Gastroesophageal sphincter (tissue), 4 donors: ENCODE measurements around the gene PAFAH1B1. TPM values are rescaled to one million over a fixed set of nuclear protein-coding genes. Genes with fewer than 3 reads are reported as not detected.
"Not testable (repeated sequence)": the region's sequence is repeated elsewhere in the genome, so short reads cannot be mapped to it uniquely, and the experiment has no call there.

Experiments
- ATAC-seq: fragments of 150-250 bp; one replicate; pipeline ENCODE4 v1.9.1; 2016; ENCODE audit warnings: mild to moderate bottlenecking, moderate library complexity
- H3K27ac ChIP-seq, 4 donors: fragments of 200-600 bp; sonication (generic) in 3 of 4; 1 replicate in 3 of 4; 2 replicates in 1 of 4; pipeline ENCODE4 v1.5.1; 2016 to 2019
- H3K27me3 ChIP-seq: fragments of 200-600 bp; sonication (generic); one replicate; pipeline ENCODE4 v1.5.1; 2019
- H3K36me3 ChIP-seq, 2 donors: fragments of 200-600 bp; sonication (generic); one replicate each; pipeline ENCODE4 v1.5.1; 2019; ENCODE audit warnings: control low read depth in 1 of 2
- H3K4me1 ChIP-seq, 3 donors: fragments of 200-600 bp; sonication (generic); 1 replicate in 2 of 3; 2 replicates in 1 of 3; pipeline ENCODE4 v1.5.1; 2016 to 2019; ENCODE audit warnings: control low read depth in 2 of 3
- H3K4me3 ChIP-seq, 2 donors: fragments of 200-600 bp; sonication (generic); one replicate each; pipeline ENCODE4 v1.5.1; 2019; ENCODE audit warnings: mild to moderate bottlenecking in 1 of 2, moderate library complexity in 1 of 2
- H3K9me3 ChIP-seq, 3 donors: fragments of 200-600 bp; sonication (generic); one replicate each; pipeline ENCODE4 v1.5.1; 2017 to 2019; ENCODE audit warnings: control low read depth in 2 of 3
- CTCF ChIP-seq, 4 experiments: fragments of 200-600 bp in 2 of 4; fragments of 450-650 bp in 2 of 4; sonication (generic) in 1 of 4; IDR thresholded peaks; one replicate each; pipeline ENCODE4 v1.5.1; 2017 to 2019; ENCODE audit warnings: antibody characterized with exemption in 4 of 4, mild to moderate bottlenecking in 2 of 4, moderate library complexity in 2 of 4
- EP300 ChIP-seq: sonication (generic); formaldehyde crosslinking; IDR thresholded peaks from one replicate; pipeline ENCODE4 v1.6.1; 2017; ENCODE audit warnings: antibody characterized with exemption, mild to moderate bottlenecking
- POLR2A ChIP-seq, 2 donors: fragments of 450-650 bp; IDR thresholded peaks; one replicate each; pipeline ENCODE4 v1.6.1; 2017; ENCODE audit warnings: antibody characterized with exemption in 2 of 2, mild to moderate bottlenecking in 2 of 2, moderate library complexity in 1 of 2
- POLR2AphosphoS5 ChIP-seq: sonication (generic); formaldehyde crosslinking; IDR thresholded peaks from one replicate; pipeline ENCODE4 v1.6.1; 2017; ENCODE audit warnings: antibody characterized with exemption
- WGBS, 2 donors: methylation state at CpG; one replicate each; pipeline ENCODE4 v1.1.5; 2018; ENCODE audit warnings: low coverage in 1 of 2; 5-methylcytosine and 5-hydroxymethylcytosine counted together
- total RNA-seq, 4 donors: library from RNA; depleted of rRNA; stranded (reverse); fragments of >200 nt; gene quantifications; one replicate each; pipeline ENCODE4 v1.1.0, GENCODE V29; 2016

PAFAH1B1 gene
- total RNA-seq, 4 donors from 2014 or later: 91.4 to 135 (median 115) TPM

GRCh38 chr17:2672026-2672425 is 78.6 kb downstream of the PAFAH1B1 start:
- H3K4me3 ChIP-seq: no peak overlapping the region
- H3K4me1 ChIP-seq: no peaks in the 10 kb centered on the region
- TF ChIP-seq CTCF (IDR thresholded peaks at IDR 0.05) (no peak), POLR2AphosphoS5 (no peak), EP300 (no peak), POLR2A (IDR thresholded peaks at IDR 0.05) (no peak)
- no peaks in the 10 kb centered on the region for H3K27me3 ChIP-seq
- no peak for ATAC-seq
- no peak overlapping the region for H3K27ac ChIP-seq
- H3K36me3 ChIP-seq: peaks cover 3 to 95% of the 10 kb centered on the region in 2 donors
- WGBS, 2 donors: 82 to 88% methylated on average over 5 of the region's 5 CpGs
- no peaks in the 10 kb centered on the region for H3K9me3 ChIP-seq

GRCh38 chr17:2679247-2679646 is 85.8 kb downstream of the PAFAH1B1 start:
- not testable (repeated sequence) for ATAC-seq, H3K27ac ChIP-seq, H3K4me3 ChIP-seq, H3K27me3 ChIP-seq, H3K9me3 ChIP-seq
- peaks cover 3 to 91% of the 10 kb centered on the region in 2 donors for H3K36me3 ChIP-seq
- peaks cover 0 to 11% (median 0%) of the 10 kb centered on the region in 3 donors for H3K4me1 ChIP-seq
- WGBS, 2 donors: 100% methylated on average over 1 of the region's 1 CpG

GRCh38 chr17:2680961-2681360 is 87.5 kb downstream of the PAFAH1B1 start:
- H3K27ac ChIP-seq: no peak overlapping the region
- TF ChIP-seq EP300 (no peak), POLR2AphosphoS5 (no peak), CTCF (IDR thresholded peaks at IDR 0.05) (no peak), POLR2A (IDR thresholded peaks at IDR 0.05) (no peak)
- WGBS, 2 donors: 85 to 92% methylated on average over 1 to 2 of the region's 2 CpGs
- ATAC-seq: no peak
- peaks cover 0 to 13% (median 0%) of the 10 kb centered on the region in 3 donors for H3K4me1 ChIP-seq
- no peaks in the 10 kb centered on the region for H3K27me3 ChIP-seq
- no peaks in the 10 kb centered on the region for H3K9me3 ChIP-seq
- H3K36me3 ChIP-seq: peaks cover 3 to 86% of the 10 kb centered on the region in 2 donors
- no peak overlapping the region for H3K4me3 ChIP-seq

- H3K4me3 ChIP-seq: no peak overlapping the region
- TF ChIP-seq POLR2AphosphoS5 (no peak), CTCF (IDR thresholded peaks at IDR 0.05) (no peak), POLR2A (IDR thresholded peaks at IDR 0.05) (no peak), EP300 (no peak)
- no peaks in the 10 kb centered on the region for H3K9me3 ChIP-seq
- no peaks in the 10 kb centered on the region for H3K27me3 ChIP-seq
- peaks cover 0 to 19% (median 0%) of the 10 kb centered on the region in 3 donors for H3K4me1 ChIP-seq
- WGBS, 2 donors: 76 to 80% methylated on average over 6 of the region's 7 CpGs
- no peak for ATAC-seq
- H3K27ac ChIP-seq: no peak overlapping the region
- H3K36me3 ChIP-seq: peaks cover 3 to 79% of the 10 kb centered on the region in 2 donors
These were observed 88.2 kb downstream of the PAFAH1B1 start for GRCh38 chr17:2681650-2682049.

- Histone ChIP-seq H3K4me3 (no peak overlapping the region), H3K9me3 (no peaks in the 10 kb centered on the region), H3K4me1 (peaks cover 0 to 26% (median 7%) of the 10 kb centered on the region in 3 donors), H3K27me3 (no peaks in the 10 kb centered on the region), H3K27ac (no peak overlapping the region), H3K36me3 (peaks cover 3 to 73% of the 10 kb centered on the region in 2 donors)
- no peak for ATAC-seq
- TF ChIP-seq EP300 (no peak), POLR2AphosphoS5 (no peak), POLR2A (IDR thresholded peaks at IDR 0.05) (no peak)
- WGBS, 2 donors: 55 to 72% methylated on average over 3 of the region's 3 CpGs
These were observed 88.9 kb downstream of the PAFAH1B1 start for GRCh38 chr17:2682176-2682938.

GRCh38 chr17:2683912-2684311 is 90.5 kb downstream of the PAFAH1B1 start:
- WGBS, 2 donors: 31 to 44% methylated on average over 8 of the region's 8 CpGs
- Histone ChIP-seq H3K36me3 (peaks cover 3 to 57% of the 10 kb centered on the region in 2 donors), H3K27ac (no peak overlapping the region), H3K4me1 (peaks cover 0 to 42% (median 20%) of the 10 kb centered on the region in 3 donors), H3K27me3 (no peaks in the 10 kb centered on the region), H3K4me3 (no peak overlapping the region), H3K9me3 (no peaks in the 10 kb centered on the region)
- TF ChIP-seq POLR2A (IDR thresholded peaks at IDR 0.05) (no peak), POLR2AphosphoS5 (no peak), CTCF (IDR thresholded peaks at IDR 0.05) (no peak), EP300 (no peak)
- ATAC-seq: no peak
